CD4-positive, alpha-beta T cell treated with Interleukin-4 for 1 hour (primary cell): ENCODE measurements around the gene ATXN2.
"Not testable (repeated sequence)": the region's sequence is repeated elsewhere in the genome, so short reads cannot be mapped to it uniquely, and the experiment has no call there.

Experiments
- DNase-seq, 2 donors: peaks; one replicate each; pipeline ENCODE4 v3.0.0-alpha.2; 2020 to 2022

ATXN2 gene

DNA sequence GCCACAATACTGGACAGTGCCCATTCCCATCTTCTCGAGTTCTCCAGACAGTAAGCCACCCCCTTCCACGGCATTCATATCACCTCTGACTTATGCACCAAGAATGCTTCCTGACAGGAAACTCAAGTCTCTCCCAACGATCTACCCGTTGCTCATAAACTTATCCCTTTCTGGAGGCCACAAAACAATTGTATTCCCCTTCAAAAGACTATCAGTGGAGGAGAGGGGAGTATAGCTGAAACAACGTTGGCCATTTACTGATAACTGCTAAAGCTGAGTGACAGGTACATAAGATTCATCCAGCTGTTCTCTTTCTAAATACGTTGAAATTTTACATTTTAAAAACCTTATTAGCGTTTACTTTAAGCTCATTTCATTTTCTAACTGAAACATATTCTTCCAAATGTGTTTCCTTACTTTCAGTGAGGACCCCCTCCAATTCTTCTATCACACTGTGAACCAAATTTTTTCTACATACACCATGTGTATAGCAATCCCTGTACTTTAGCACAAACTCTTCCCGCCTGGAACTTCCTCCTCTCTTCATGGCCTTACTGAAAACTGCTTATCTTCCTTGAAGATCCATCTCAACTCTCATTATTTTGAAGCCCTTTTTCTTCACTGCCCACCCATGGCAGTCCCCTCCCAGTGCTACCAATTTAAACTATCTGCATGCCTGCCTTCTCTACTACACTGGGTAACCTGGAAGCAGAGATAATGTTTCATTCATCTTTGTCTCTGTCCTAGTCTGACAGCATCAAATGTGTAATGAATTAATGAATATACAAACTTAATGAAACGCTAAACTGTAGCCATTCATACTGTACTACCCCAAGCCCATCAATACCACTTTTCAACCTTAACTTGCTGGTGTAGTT is 28.8 kb downstream of the ATXN2 start:
- no peak for DNase-seq

DNA sequence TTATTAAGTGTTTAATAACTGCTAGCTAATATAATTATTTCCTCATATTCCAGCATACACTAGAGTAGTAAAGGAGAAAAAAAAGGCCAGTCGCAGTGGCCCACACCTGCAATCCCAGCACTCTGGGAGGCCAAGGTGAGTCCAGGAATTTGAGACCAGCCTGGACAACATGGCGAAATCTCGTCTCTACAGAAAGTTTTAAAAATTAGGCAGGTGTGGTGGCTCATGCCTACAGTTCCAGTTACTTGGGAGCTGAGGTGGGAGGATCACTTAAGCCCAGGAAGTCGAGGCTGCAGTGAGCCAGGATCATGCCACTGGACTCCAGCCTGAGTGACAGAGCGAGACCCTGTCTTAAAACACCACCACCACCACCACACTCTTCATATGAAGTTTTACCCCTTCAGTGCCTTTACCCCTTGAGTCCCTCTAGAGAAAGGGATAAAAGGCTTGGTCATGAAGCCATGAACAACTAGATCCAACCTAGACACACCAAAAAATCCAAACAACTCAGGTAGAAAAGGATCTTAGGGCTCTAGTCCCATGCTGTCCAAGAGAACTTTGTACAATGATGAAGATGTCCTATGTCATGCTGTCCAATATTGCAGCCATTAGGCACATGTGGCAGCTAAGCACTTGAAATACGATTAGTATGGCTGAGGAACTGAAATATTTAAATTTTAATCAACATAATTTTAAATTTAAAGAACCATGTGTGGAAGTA is 29.6 kb downstream of the ATXN2 start:
- DNase-seq: no peak

GRCh38 chr12:111560844-111561243 is 38.3 kb downstream of the ATXN2 start:
- DNase-seq: not testable (repeated sequence)

GRCh38 chr12:111558107-111558376 is 41.1 kb downstream of the ATXN2 start:
- DNase-seq: no peak

- no peak for DNase-seq
These were observed 41.6 kb downstream of the ATXN2 start for GRCh38 chr12:111557271-111558106.

- no peak for DNase-seq
These were observed 42.4 kb downstream of the ATXN2 start for GRCh38 chr12:111556676-111557075.

DNA sequence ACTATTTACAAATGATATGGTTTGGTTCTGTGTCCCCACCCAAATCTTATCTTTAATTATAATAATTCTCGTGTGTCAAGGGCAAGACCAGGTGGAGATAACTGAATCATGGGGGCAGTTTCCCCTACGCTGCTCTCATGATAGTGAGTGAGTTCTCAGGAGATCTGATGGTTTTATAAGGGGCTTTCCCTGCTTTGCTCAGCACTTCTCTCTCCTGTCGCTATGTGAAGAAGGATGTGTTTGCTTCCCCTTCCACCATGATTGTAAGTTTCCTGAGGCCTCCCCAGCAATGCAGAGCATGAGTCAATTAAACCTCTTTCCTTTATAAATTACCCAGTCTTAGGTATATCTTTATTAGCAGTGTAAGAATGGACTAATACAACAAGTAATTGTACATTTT is 43.8 kb downstream of the ATXN2 start:
- not testable (repeated sequence) for DNase-seq

DNA sequence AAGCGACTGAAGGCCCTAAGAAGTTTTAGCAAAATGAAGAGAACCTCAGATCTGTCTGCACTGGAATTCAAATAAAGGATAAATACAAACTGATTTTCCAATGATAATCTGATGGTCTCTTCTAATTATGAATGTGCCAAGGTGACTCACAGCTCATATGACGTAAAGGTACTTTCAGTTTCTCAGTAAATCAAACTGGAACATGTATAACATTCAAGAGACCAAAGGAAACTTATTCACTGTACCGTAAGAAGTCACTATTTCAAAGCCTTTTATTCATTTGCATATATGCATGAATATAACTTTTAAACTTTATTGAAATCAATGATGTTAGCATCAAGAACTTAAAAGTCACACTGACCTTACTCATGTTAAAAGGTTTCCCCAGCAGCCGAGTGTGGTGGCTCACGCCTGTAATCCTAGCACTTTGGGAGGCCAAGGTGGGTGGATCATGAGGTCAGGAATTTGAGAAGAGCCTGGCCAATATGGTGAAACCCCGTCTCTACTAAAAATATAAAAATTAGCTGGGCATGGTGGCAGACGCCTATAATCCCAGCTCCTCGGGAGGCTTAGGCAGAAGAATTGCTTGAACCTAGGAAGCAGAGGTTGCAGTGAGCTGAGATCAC is 52.2 kb downstream of the ATXN2 start:
- DNase-seq: peak in 1 of 2 donors; percentile 34

- no peak for DNase-seq
These were observed 52.9 kb downstream of the ATXN2 start for GRCh38 chr12:111546171-111546570.

GRCh38 chr12:111544032-111544431 is 55.1 kb downstream of the ATXN2 start:
- no peak for DNase-seq

DNA sequence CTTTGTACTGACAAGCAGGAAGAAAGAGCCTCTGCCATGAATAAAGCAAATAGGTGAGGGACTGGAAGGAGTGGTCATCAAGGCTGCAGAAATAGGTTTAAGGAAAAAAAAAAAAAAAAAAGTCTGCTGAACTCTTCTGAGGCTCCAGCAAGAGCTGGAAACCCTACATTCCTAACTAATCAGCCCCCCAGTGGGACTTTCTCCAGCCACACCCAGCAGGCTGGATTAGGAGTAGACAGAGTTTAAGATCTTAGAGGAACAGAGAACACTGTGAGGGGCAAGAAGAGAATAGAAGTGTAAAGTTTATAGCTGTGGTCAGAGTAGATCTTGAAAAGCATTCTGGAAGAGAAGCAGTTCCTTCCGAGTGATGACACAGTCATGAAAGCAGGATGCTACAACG is 66.4 kb downstream of the ATXN2 start:
- DNase-seq: no peak

DNA sequence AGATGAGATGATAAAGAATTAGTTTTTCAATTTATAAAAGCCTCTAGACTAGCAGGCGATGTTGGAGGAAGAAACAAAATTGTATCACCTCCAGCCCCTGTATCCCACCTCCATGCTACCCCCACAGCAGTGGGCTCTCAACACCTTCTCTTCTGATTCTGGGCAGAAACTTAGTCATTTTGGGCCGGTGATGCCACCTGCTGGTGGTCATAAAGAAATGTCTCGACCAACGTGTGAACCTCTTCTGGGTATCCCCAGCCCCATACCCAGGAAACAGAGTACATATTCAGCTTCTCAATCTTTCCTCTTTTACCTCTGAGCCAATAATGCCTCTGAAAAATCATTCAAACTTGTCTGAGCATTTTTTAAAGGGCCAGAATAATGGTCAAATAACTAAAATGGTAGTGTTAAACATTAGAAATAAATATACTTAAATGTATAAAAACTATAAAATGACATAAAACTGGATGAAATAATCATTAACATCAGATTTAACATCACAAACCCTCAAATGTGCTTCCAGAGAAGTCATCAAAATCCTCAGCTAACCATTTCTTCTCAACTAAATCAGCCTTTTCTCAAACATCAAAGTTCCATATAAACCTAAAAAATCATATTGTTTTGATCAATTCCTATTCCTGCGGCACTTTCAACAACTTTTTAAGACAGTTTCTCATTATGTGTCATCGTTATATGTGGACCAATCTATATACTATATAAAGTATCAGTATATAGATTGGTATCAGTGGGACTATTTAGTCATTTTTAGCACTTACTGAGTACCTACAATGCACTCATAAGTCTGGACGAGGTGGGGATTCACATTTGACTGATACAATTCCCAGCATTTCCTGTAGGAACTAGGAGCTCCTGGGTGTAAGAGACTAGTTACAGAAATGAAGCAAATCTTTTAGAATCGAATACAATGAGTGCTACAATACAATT is 69.4 kb downstream of the ATXN2 start:
- peak; percentile 68 to 73 for DNase-seq

GRCh38 chr12:111523587-111524167 is 75.4 kb downstream of the ATXN2 start:
- no peak for DNase-seq

DNA sequence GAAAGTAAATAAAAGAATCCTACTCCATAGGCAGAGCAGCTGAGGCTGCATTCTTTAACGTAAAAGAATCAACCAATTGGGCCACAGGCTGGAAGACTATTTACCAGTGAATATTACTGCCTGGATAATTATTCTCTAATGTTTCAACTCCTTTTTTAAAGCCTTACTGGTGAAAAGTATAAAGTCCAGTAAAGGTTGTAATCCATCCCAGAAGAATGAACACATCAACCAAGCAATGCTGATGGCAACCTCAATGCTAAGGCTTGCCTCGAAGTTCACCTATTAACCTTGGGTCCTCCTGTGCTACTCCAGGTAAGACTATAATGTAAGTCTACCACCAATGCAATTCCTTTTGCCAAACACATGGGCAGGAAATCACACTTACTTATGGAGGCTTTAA is 77.3 kb downstream of the ATXN2 start:
- no peak for DNase-seq

GRCh38 chr12:111519937-111520336 is 79.2 kb downstream of the ATXN2 start:
- no peak for DNase-seq

DNA sequence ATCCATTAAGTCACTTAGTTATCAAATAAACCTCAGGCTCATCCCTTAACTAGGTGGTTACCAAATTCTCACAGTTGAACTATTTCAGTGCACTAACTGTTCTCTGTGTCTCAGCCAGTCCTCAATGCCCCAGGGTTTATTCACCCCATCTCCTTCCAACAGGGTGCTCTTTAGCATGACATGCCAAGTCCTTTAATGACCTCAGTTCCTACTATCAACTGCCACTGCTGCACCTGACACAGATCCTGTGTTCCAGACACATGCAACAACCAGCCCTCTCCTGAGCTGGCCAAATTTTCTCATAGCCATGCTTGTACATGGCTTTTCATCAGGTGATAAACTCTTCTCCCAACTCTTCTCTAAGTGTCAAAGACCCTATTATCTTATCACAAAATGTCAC is 80.0 kb downstream of the ATXN2 start:
- no peak for DNase-seq

GRCh38 chr12:111507719-111508118 is 91.4 kb downstream of the ATXN2 start:
- not testable (repeated sequence) for DNase-seq

DNA sequence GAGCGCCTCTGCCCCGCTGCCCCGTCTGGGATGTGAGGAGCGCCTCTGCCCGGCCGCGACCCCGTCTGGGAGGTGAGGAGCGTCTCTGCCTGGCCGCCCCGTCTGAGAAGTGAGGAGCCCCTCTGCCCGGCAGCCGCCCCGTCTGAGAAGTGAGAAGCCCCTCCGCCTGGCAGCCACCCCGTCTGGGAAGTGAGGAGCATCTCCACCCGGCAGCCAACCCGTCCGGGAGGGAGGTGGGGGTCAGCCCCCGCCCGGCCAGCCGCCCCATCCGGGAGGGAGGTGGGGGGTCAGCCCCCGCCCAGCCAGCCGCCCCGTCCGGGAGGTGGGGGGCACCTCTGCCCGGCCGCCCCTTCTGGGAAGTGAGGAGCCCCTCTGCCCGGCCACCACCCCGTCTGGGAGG is 91.9 kb downstream of the ATXN2 start:
- DNase-seq: not testable (repeated sequence)

GRCh38 chr12:111506260-111506659 is 92.9 kb downstream of the ATXN2 start:
- no peak for DNase-seq

DNA sequence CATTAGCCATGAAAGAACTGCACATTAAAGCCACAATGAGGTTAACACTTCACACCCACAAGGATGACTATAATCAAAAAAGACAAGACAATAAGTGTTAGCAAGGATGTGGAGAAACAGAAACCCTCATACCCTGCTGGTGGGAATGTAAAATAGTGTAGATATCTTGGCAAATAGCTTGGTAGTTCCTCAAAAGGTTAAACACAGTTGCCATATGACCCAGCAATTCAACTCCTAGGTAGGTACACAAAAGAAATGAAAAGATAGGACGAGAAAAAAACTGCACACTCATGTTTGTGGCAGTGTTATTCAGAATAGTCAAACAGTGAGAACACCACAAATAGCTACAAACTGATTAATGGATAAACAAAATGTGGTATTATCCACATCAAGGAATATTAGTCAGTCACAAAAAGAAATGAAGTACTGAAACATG is 93.5 kb downstream of the ATXN2 start:
- peak in 1 of 2 donors; percentile 42 for DNase-seq

- no peak for DNase-seq
These were observed 96.0 kb downstream of the ATXN2 start for GRCh38 chr12:111503116-111503515.
